ENCODE results near the gene FBXO22.
"Not testable (repeated sequence)": the region's sequence is repeated elsewhere in the genome, so short reads cannot be mapped to it uniquely, and the experiment has no call there.

Gene FBXO22

GRCh38 chr15:75984706-75985105 is 81.0 kb downstream of the FBXO22 start:
- not testable (repeated sequence) for DNase-seq

GRCh38 chr15:75985971-75986370 is 82.3 kb downstream of the FBXO22 start:
- DNase-seq: no peak

DNA sequence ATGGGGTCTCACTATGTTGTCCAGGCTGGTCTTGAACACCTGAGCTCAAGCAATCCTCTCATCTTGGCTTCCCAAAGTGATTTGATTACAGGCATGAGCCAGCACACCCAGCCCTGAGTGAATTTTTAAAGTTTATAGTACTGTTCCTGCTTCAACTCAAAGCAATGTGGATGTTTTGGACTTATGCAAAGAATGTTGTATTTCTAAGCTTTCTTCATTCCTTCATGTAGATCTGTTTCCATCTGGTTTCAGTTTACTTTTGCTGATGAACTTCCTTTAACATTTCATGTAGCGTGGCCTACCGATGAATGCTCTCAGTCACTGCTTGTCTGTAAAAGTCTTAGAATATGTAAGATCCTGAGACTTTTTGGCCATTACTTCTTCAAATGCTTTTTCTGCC is 85.4 kb downstream of the FBXO22 start:
- DNase-seq: no peak

DNA sequence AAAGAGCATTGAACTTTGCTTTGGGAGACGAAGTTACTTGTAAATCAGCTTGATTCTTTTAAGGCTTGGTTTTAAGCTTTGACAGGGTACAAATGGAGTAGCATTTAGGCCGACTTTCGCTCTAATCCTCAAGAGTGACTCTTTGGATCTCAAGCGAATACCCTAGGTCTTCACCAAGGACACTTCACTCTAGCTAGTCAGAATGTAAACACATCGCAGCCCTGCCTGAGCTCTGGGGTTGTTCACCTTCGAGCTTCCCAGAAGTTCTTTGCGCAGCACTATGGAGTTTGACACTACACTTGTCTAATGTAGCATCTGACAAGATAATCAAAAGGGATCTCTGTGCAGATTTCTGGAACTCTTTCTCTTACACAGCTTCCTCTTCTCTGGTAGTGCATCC is 86.2 kb downstream of the FBXO22 start:
- DNase-seq: no peak

Measured in central memory CD4-positive, alpha-beta T cell (primary cell).